G401.6 (cell line): Measurements from ENCODE around the gene KCNA10.

ENCODE experiments used
- FAIRE-seq: peaks from 2 replicates; lab custom pipeline; 2012; peaks lifted over from hg19 to GRCh38; lab: Jason Lieb, UNC

KCNA10 gene

GRCh38 chr1:110519125-110519810 lies at the start of gene KCNA10:
KCNA10 (minus strand) TSS chr1:110519175; CDS start chr1:110518787, 388 bp downstream.
- FAIRE-seq: no peak

- no peak for FAIRE-seq
These were observed 47.9 kb upstream of the KCNA10 start for GRCh38 chr1:110566836-110567235.

- FAIRE-seq: no peak
These were observed 46.6 kb upstream of the KCNA10 start for GRCh38 chr1:110565565-110565964.

GRCh38 chr1:110563089-110563488 lies 44.1 kb upstream of the KCNA10 start:
- FAIRE-seq: no peak

- FAIRE-seq: no peak
These were observed 42.6 kb upstream of the KCNA10 start for GRCh38 chr1:110561596-110561995.

- FAIRE-seq: no peak
These were observed 40.2 kb upstream of the KCNA10 start for GRCh38 chr1:110559157-110559556.

GRCh38 chr1:110557481-110557880 lies 38.5 kb upstream of the KCNA10 start:
- FAIRE-seq: no peak

- FAIRE-seq: no peak
These were observed 37.5 kb upstream of the KCNA10 start for GRCh38 chr1:110556471-110556807.

- FAIRE-seq: no peak
These were observed 37.0 kb upstream of the KCNA10 start for GRCh38 chr1:110555807-110556470.

GRCh38 chr1:110554871-110555801 lies 36.2 kb upstream of the KCNA10 start:
- no peak for FAIRE-seq

- FAIRE-seq: no peak
These were observed 32.4 kb upstream of the KCNA10 start for GRCh38 chr1:110551278-110551809.

- no peak for FAIRE-seq
These were observed 30.9 kb upstream of the KCNA10 start for GRCh38 chr1:110549831-110550230.

- no peak for FAIRE-seq
These were observed 29.4 kb upstream of the KCNA10 start for GRCh38 chr1:110548381-110548780.

- FAIRE-seq: no peak
These were observed 28.0 kb upstream of the KCNA10 start for GRCh38 chr1:110547017-110547416.

GRCh38 chr1:110545492-110545891 lies 26.5 kb upstream of the KCNA10 start:
- FAIRE-seq: no peak

GRCh38 chr1:110544753-110545152 lies 25.8 kb upstream of the KCNA10 start:
- FAIRE-seq: no peak

- no peak for FAIRE-seq
These were observed 23.8 kb upstream of the KCNA10 start for GRCh38 chr1:110542725-110543124.

GRCh38 chr1:110541906-110542395 lies 23.0 kb upstream of the KCNA10 start:
- FAIRE-seq: no peak

GRCh38 chr1:110540891-110541685 lies 22.1 kb upstream of the KCNA10 start:
- FAIRE-seq: no peak

GRCh38 chr1:110538921-110539320 lies 19.9 kb upstream of the KCNA10 start:
- FAIRE-seq: no peak

GRCh38 chr1:110538075-110538474 lies 19.1 kb upstream of the KCNA10 start:
- no peak for FAIRE-seq

- FAIRE-seq: no peak
These were observed 17.0 kb upstream of the KCNA10 start for GRCh38 chr1:110535985-110536384.
